A673 (cell line): ENCODE data around the gene CCDC43.

Source experiments
- EZH2 ChIP-seq: fragments of 200-600 bp; sonication (generic); IDR thresholded peaks from 2 replicates; pipeline ENCODE4 v1.6.1; 2017; ENCODE audit warnings: borderline replicate concordance, low read depth, mild to moderate bottlenecking, mixed read lengths, antibody characterized with exemption, low read length; ENCODE audit not compliant: poor library complexity, severe bottlenecking
- TF ChIP-seq, protein P1 (sequence below): fragments of 300-800, 200-600 bp; sonication (generic); conservative IDR thresholded peaks from 2 replicates; pipeline ENCODE4 v1.5.1; 2017; ENCODE audit warnings: low read depth, mild to moderate bottlenecking, antibody characterized with exemption, low read length, moderate library complexity, mixed read lengths

DNA sequence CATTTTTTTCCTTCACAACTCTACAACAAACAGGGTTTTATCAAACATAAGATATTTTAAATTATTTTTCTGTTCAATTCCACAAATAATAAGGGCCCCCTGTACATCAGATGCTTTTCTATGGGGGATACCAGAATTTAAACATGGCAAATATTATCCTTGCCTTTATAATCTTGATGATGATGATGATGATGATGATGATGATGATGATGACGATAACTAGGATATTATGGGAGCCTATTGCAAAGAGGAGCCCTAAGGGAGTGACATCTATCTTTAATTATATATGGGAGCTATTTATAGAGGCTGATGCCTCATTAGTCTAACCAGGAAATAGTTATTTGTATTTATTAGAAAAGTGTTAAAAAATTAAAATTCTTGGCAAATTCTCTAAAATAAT, 26.5 kb downstream of the CCDC43 start:
- TF ChIP-seq, protein P1, sequence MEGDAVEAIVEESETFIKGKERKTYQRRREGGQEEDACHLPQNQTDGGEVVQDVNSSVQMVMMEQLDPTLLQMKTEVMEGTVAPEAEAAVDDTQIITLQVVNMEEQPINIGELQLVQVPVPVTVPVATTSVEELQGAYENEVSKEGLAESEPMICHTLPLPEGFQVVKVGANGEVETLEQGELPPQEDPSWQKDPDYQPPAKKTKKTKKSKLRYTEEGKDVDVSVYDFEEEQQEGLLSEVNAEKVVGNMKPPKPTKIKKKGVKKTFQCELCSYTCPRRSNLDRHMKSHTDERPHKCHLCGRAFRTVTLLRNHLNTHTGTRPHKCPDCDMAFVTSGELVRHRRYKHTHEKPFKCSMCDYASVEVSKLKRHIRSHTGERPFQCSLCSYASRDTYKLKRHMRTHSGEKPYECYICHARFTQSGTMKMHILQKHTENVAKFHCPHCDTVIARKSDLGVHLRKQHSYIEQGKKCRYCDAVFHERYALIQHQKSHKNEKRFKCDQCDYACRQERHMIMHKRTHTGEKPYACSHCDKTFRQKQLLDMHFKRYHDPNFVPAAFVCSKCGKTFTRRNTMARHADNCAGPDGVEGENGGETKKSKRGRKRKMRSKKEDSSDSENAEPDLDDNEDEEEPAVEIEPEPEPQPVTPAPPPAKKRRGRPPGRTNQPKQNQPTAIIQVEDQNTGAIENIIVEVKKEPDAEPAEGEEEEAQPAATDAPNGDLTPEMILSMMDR = no peak
- no peak for TF ChIP-seq EZH2
